HG02588 (cell line): ENCODE measurements around the gene MEIOB.
"Not testable (repeated sequence)": the region's sequence is repeated elsewhere in the genome, so short reads cannot be mapped to it uniquely, and the experiment has no call there.

Experiments
- ATAC-seq: cut with Tn5 transposase; IDR thresholded peaks from one replicate; pipeline ENCODE4 v1.9.1; 2021; ENCODE audit warnings: mild to moderate bottlenecking, moderate library complexity; ENCODE audit not compliant: unreplicated experiment

The MEIOB gene, protein sequence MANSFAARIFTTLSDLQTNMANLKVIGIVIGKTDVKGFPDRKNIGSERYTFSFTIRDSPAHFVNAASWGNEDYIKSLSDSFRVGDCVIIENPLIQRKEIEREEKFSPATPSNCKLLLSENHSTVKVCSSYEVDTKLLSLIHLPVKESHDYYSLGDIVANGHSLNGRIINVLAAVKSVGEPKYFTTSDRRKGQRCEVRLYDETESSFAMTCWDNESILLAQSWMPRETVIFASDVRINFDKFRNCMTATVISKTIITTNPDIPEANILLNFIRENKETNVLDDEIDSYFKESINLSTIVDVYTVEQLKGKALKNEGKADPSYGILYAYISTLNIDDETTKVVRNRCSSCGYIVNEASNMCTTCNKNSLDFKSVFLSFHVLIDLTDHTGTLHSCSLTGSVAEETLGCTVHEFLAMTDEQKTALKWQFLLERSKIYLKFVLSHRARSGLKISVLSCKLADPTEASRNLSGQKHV

DNA sequence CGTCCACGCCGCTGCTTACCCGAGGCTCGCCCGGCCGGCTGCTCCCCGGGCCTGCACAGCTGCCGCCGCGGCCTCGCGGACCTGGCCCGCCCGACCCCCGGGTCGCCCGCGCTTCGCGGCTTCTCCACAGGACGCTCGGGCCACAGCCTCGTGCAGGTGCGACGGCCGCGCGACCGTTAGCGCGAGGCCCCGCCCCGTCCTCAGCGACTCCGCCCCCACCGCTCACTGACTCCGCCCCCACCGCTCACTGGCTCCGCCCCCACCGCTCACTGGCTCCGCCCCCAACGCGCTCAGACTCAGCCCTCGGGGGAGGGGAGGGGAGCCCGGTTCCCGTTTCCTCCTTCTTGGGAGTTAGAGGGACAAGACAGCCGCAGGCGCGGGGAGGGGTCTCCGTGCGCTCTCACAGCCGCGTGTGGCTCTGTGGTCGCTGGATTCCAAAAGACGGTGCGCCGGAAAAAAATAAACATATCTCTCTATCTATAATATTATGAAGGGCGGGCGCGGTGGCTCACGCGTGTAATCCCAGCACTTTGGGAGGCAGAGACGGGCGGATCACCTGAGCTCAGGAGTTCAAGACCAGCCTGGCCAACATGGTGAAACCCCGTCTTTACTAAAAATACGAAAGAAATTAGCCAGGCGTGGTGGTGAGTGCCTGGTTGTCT, at the start of gene MEIOB:
Gene MEIOB, minus strand, starts transcription at position 191 of the 662 bp plus-strand sequence. CDS start 3,989 bp downstream, outside the sequence.
- ATAC-seq: no peak

DNA sequence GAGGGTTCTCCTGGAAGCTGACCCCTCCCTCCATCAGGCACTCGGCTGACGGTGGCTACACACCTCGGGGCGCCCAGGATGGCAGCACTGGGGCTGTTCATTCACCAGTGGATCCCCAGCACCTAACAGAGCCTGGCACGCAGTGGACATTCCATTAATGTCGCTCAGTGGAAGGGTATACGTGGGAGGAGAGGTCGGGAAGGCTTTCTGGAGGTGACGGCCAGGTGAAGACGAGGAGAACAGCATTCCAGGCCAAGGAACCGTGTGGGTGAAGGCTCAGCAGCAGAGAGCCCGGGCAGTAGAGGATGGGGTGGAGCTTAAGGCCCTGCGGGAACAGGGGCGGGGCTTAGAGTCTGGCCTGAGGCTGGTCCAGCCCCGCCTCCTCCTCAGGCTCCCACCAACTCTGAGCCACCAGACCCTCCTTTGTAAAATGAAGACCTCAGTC, 48.8 kb upstream of the MEIOB start:
- ATAC-seq: no peak

DNA sequence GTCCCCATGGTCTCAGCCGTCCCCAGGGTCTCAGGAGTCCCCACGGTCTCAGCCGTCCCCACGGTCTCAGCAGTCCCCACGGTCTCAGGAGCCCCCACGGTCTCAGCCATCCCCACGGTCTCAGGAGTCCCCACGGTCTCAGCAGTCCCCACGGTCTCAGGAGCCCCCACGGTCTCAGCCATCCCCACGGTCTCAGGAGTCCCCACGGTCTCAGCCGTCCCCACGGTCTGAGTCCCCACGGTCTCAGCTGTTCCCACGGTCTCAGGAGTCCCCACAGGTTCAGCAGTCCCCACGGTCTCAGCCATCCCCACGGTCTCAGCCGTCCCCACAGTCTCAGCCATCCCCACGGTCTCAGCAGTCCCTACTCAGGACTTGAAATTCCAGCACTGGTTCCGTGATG, 48.2 kb upstream of the MEIOB start:
- not testable (repeated sequence) for ATAC-seq

DNA sequence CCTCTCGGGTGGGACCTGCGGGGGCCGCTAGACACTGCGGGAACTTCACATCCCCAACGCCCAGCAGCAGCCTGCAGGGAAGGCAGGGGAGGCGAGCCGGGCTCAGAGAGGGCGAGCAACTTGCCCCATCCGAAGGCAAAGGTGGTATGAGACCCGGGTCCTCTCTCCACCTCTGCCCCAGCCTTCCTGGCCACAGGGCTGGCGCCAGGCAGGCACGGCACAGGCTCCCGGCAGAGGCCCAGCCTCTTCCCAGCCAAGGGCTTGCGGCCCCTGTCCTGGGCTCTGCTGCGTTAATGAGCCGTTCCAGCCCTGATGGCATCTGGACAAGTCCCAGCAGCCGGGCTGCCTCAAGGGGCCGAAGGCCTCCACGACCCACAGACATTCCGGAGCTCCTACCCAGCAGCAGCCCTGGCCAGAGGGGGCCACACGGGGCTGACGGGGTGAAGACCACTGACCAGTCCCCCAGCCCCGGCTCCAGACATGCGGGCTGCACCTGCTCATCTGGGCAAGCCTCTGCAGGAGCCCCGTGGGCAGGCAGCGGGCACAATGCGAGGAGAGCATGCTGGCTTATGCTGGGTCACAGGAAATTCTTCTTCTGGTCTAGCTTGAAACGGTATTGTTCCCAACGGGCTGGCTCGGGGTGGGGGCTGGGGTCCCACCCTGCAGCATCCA, 47.5 kb upstream of the MEIOB start:
- no peak for ATAC-seq

DNA sequence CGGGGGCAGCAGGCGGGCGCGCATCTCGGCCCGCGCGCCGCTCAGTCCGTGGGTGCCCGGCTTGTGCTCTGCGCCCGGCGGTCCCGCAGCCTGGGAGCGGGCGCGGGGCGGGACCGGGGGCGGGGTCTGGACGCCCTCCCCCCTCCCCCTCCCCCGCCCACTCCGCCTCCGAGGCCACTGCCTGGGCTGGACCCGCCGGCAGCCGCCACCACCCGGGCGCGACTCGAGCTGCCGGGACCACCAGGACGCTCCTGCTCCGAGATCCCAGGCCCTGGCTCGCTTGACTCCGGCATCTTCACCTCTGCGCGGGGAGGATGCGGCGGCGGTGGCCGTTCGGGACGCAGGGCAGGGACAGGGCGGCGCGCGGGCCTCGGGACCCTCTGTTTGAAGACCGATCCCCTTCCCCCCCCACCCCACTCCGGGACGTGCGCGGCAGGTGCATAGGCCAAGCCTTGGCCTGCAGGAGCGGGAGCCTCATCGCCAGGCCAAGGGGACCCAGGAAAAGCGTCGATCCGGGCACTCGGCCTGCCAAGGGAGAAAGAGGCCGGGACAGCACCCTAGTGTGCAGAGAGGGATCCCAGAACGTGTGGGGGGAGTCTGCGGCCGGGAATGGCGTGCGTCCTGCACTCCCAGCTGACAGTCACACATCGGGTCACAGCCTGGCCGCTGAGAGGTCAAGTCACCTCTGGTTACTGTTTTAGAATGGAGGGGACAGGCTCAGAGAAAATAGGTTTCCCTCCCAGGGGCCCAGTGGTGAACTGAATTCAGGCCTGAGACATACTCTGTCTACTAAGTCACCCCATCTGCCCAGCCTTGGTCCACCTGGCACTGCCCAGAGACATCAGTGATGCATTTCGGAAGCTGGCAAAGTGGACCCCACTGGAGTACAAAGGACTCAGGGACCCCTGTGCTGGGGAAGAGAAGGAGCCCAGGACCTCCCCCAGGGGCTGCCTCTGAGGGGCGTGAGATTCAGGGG, 46.7 kb upstream of the MEIOB start, which contains the start of gene HS3ST6:
Gene HS3ST6, minus strand, starts transcription at position 65 of the 976 bp plus-strand sequence. CDS start 92 bp downstream, outside the sequence.
- ATAC-seq: no peak

DNA sequence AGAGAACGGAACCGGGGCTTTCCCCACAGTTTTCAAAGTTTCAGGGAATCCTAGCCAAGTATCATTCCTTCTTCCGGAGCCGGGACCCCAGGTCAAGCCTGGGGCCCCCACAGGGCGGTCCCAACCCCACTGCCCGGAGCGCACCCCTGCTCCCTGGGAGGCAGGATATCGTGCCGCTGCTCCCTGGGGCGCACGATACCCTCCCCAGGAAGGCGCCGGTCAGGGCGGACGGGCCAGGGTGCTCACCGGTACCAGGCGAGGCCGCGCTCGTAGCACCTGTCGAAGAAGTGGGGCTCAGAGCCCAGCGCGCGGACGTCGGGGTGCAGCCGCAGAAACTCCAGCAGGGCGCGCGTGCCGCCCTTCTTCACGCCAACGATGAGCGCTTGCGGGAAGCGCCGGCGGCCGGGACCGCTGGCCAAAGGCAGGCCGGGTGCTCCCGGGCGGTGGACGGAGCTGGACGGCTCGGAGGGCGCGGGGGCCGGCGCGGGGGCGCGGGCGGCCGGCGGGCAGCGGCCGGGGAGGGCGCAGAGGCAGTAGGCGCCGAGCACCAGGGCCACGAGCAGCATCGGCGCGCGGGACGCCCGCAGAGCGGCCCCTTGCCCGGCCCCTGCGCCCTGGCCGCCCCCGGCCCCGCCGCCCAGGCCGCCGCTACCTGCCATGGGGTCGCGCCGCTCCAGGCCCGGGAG, 45.8 kb upstream of the MEIOB start:
- ATAC-seq: no peak

DNA sequence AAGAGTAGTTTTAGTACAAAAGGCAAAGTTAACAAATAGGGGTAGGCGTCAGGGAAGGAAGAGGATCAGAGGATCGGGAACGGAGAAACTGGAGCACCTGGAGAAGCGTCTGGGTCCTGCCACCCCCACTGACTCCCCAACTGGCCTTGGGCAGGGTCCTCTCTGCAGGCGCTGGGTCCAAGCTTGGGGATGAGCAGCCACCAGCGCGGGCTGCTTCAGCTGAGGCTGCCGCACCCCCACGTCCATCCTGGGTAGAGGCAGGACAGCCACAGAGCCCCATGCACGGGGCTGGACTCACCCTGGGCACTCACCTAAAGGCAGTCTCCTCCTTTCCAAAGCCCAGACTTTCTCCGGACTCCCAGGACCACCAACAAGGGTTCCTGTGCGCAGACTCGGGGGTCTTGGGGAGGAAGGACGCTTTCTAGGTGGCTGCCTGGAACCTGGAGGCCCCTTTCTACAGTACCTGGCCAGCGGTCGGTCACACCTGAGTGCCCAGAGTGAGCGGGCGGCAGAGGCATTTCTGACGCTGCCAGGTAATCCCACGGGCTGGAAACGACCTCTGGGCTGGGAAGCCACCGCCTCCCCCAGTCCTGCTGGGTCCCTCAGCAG, 45.2 kb upstream of the MEIOB start:
- no peak for ATAC-seq

DNA sequence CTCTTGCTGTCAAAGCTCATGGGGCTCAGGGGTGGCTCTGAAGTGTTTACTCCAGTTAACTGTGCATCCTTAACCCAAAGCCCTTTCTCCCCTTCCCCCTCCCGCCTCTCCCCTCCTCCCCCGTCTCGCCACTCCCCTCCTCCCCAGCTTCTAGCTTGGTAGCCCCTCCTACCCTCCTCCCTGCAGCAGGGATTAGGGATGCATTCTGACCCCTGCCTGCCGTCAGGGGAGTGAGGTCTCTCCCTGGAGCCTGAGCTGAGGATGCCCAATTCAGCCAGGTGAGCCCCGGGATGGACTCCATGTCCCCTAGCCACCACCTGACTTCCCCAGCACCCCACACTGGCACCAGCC, 44.7 kb upstream of the MEIOB start:
- no peak for ATAC-seq

DNA sequence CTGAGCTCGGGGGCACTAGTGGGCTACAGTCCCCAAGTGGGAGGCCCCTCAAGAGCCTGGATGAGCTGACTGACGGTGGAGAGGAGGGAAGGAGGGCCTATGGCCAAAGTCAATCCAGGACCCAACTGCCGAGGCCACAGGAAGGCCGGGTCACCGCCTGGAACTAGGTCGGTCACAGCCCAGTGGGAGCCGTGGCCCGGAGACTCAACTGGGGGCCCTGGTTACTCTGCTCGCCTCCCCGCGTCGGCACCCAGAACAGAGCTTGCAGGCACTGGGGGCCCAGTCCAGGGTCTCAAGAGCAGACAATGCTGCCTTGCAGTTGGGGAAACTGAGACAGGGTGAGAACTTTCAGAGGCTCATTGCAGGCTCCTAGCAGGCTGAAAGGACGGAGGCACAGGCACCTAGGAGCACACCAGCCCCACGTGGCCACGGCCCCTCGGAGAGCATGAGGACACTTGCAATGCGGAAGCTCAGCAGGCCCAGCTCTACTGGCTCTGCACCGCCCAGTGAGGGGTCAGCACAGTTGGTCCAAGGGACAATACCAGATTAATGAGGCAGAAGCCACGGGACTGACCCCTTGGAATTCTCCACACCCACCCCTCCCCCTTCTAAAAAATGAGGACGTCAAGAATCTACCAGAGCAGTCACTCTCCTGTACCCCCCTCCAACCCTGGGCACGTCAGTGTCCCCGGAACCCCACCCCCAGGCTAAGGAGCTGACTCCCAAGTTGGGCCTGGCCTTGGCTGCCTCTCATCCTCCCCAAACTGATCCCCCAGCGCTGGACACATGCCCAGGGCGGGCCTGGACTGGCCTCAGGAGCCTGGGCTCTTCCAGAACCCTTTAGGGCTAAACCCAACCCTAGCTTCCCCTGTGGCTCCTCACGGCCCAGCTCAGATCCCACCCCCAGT, 44.0 kb upstream of the MEIOB start:
- ATAC-seq: no peak

DNA sequence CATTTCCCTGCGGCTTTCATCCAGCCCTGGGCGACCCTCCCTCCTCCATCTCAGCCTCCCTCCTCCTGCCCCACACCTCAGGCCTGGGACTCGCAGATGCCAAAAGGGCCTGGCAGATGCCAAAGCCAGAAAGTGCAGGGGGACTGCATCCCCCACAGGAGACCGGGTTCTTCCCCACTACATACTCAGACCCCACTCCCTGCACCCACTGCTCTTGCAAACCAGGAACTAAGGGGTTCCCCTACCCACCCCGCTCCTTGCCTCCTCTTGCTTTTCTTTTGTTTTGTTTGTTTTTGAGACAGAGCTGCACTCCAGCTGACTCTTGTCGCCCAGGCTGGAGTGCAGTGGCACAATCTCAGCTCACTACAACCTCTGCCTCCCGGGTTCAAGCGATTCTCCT, 43.0 kb upstream of the MEIOB start:
- ATAC-seq: no peak

DNA sequence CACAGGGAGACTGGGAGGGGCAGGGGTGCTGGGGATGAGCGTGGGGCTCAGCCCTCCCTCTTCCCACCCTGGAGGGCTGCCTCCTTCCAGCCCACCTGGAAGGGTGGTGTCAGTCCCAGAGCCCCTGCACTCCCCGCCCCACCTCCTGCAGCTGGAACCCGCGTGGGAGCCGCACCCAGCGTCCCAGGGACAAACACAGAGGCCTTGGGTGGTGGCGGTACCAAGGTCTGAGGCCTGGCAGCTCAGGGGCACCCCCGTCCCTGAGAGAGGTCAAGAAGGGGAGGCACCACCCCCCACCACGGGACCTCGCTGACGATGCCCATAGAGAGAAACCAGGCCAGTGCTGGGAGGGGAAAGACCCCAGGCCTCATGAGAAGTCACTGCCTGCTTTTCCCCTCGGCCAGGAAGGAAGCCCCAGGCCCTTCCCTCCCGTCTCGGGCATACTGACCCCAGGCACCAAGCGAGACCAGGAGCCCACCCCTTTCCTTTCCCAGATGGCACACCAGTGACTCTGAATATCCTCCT, 42.2 kb upstream of the MEIOB start:
- no peak for ATAC-seq

DNA sequence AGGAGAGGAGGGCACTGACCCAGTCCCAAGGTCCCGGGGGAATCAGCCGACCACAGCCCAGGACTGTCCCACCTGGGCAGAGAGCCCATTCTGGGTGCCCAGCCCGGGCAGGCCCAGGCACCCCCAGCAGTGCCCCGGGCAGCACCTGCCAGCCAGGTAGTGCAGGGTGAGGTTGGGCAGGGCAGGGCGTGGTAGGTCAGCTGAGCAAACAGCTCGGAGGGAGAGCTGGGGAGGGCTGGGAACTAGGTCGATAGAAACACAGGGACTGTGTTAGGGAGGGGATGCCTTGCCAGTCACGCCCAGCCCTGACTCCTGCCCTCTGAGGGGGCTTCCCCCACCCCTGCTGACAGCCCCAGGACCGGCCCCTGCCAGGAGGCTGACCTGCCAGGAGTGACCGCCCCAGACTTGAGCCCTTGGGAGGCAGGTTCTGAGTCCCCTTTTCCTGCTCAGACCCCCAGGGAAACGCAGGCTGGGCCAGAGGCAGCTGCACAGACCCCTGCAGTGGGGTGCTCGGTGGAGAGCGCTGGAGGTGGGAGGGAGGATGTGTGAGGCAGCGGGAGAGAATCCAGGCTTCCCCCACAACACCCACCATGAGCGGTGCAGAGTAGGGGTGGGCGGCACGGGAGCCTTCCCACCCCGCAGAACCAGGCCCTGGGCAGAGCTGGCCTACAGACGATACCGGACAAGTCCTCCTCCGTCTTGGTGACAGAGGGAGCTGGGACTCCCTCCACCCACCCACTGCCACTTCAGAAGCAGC, 41.5 kb upstream of the MEIOB start:
- ATAC-seq: no peak

DNA sequence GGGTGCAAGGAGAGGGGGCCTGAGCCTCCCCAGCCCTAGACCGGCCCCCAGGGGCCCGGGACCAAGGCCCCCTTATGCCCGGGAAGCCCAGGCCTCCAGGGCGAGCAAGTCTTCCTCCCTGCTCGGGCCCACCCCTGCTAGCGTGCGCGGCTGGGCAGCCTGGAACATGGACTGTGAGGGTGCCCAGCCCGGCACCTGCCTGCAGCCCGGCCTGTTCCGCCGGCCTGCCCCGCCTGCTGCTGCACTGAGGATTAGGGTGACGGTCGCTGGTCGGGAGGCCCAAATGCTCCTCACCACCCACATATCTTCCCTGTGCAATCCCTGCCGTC, 40.2 kb upstream of the MEIOB start:
- no peak for ATAC-seq

DNA sequence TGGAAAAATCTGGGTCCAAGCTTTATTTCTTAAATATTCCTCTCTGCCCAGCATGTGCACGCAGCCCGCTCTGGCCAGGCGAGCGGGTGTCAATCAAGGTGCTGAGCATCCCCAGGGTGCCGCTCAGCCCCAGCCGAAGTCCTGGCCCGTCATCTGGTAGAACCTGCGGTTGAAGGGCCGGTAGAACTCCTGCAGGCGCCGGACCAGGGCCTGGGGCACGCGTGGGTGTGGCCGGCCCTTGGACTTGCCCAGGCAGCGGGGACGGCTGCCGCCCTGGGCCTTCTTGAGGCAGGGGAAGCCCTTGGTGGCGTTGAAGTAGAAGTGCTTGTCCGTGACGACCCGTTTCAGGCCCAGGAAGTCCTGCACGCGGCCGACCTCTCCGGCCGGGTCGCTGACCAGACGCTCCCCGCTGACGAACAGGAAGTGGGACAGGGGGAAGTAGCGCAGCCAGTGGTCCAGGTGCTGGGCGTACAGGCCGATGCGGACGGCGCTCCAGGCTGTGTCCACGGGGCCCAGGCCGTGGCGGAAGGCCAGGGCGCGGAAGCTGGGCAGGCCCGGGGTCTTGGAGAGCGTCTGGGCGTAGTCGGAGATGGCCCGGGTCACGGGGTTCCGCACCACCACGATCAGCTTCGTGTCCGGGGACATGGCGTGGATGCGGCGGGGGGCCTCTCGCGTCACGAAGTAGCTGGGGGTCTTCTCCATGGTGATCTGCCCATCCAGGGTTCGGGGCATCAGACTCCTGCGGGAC, 39.7 kb upstream of the MEIOB start:
- ATAC-seq: no peak

DNA sequence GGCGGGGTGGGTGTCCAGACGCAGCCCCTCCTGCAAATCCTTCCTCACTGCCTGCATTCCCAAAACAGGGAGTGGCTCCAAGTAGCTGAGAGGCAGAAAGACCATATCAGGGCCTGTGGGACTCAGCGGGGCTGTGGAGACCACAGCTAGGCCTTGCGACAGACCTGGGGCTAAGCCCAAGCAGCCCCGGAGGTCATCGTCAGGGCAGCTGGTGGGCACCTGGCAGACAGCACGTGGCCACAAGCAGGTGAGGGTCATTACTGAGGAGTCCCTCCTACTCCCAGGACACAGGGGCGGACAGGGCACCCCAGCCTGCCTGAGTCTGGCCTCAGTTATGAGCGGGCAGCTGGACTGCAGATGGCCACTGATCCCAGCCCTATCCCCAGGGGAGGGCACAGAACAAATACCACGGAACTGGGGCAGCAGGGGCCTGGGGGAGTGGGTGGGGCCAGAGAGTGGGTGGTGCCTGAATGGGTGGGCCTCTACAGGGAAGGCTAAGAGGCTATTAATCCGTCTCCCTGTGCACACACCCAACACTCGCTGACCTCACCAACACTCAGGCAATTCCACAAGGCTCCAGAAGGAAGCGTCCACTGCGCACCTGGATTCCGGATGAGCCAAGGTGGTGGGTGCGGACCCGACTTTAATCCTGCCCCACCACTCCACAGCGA, 37.7 kb upstream of the MEIOB start:
- ATAC-seq: no peak

DNA sequence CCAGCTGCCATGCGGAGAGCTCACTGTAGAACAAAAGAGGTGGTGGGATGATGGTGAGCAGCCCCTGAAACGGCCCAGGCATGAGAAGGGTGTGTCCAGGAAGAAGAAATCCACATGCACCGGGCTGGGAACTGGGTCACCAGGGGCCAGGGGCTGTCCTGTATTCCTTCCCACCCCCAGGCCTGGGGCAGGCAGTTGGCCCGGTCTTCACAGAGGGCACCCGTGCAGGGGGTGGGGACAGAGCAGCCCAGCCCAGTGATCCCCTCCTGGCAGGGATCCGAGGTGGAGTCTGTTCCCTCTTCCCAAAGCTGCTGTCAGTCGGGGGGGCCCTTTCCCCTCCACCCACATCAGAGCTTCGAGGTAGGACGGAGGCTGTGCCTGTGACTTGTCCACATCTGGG, 37.0 kb upstream of the MEIOB start:
- no peak for ATAC-seq
